AML-193 (cell line): Measurements from ENCODE around the gene COL24A1.
"Not testable (repeated sequence)": the region's sequence is repeated elsewhere in the genome, so short reads cannot be mapped to it uniquely, and the experiment has no call there.

Experiments
- DNase-seq, 2 experiments: peaks; one replicate each; lab custom pipeline; 2025; lab: John Stamatoyannopoulos, UW

COL24A1 gene

DNA sequence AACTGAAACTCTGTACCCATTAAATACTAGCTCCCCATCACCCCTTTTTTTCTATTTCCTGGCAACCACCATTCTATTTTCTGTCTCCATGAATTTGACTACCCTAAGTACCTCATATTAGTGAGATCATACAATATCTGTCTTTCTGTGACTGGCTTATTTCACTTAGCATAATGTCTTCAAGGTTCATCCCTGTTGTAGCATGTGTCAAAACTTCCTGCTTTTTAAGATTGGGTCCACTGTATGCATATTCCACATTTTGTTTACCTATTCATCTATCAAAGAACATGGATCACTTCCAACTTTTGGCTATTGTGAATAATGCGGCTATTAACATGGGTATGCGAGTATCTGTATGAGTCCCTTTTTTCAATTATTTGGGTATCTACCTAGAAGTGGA is 266.7 kb downstream of the COL24A1 start:
- no peak for DNase-seq

DNA sequence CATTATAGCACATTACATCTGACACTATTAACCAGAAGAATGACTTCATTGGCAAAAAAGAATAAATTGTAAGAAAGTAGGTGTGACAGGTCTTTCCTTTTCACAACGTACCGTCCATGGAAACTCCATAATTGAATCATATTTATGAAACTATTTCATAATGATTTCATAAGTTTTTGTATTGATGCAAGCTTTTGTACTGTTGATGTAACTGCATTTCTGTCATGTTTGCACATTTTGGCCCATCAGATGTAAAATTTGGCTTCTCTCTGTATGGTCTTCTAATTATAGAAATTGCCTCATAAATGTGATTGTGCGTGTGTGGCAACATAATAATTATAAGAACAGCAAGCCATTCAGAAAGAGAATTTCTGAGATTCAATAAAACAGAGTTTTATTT is 267.7 kb downstream of the COL24A1 start:
- no peak for DNase-seq

DNA sequence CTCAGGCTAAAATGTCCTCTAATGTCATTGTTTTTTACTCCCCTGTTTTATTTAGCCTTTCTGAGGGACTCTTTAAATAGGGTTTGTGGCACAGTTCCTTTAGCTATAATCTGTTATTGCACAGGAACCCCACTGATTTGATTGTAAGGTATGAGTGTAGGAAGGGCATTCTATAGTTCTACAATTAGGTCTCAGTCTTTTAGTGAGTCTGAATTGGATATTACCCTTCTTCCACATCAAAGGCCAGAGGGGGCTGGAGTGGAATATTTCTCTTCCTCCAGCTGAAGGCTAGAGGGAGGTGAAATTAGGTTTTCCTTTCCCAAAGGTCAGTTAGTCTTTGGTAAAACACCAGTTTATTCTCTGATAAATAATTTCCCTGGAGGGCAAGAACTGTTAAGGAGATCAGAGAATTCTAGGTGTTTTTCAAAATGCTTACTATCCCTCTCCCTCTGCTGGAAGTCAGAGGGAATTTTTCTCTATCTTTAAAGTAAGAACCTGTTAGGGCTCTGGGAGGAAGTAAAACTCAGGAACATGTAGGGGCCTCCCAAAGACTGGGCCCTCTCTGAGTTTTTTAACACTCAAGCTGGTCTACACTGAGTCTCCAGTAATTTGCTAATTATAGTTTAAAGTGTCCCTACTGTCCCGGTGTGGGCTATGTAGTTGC is 272.1 kb downstream of the COL24A1 start:
- DNase-seq: peak; percentile 10 to 35

DNA sequence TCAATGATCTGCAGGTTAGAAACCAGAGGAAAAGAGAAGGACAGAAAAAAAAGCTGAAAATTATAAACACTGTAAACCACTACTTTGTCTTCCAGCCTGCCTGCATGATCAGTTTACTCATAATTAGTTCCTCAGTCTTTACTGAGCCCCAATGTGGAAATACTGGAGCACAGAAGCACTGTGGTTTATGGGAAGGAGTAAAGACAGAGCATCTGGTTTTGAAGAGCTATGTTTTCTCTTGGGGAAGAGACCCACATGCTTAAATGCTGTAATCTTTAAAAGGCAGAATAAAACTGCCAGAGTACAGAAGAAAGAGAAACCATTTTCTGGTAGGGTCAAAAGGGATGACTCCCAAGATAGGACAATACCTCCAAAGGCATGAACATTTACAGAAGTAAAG is 289.4 kb downstream of the COL24A1 start:
- DNase-seq: no peak

DNA sequence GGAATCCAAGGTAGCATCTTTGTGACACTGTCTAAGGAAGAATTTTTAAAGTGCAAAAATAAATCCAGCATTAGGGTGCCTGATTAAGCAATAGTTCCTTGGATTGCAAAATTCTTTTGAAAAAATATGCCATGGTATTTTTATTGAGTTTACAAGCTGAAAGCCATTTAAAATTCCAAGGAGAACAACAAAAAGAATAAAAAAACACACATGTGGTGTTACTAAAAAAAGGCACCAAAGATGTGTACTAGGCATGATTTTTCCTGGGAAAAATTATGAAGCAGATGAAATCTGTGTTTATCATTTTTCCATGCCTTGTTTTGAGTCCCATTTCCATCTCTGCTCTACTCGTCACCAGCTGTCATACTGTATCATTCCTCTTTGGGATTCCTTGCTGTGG is 291.4 kb downstream of the COL24A1 start:
- no peak for DNase-seq

DNA sequence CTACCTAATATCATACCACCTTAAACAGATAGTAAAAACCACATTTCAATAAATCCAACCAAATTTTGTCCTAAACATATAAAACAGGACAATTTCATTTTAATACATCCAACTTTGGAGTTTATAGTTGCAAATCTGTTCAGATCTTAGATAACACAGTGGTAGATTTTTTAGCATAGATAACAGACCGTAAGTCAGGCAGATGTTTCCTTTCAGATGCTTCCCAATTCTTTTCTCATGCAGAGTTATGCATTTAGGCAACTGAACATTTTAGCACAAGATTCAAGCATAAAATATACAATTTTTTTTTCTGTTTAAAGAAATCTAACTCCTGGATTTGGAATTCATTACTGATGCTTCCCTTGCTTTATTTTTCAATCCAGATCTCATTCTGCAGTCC is 291.8 kb downstream of the COL24A1 start:
- DNase-seq: no peak

DNA sequence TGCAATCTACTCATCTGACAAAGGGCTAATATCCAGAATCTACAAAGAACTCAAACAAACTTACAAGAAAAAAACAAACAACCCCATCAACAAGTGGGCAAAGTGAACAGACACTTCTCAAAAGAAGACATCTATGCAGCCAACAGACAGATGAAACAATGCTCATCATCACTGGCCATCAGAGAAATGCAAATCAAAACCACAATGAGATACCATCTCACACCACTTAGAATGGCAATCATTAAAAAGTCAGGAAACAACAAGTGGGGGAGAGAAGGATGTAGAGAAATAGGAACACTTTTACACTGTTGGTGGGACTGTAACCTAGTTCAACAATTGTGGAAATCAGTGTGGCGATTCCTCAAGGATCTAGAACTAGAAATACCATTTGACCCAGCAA is 292.9 kb downstream of the COL24A1 start:
- DNase-seq: not testable (repeated sequence)

DNA sequence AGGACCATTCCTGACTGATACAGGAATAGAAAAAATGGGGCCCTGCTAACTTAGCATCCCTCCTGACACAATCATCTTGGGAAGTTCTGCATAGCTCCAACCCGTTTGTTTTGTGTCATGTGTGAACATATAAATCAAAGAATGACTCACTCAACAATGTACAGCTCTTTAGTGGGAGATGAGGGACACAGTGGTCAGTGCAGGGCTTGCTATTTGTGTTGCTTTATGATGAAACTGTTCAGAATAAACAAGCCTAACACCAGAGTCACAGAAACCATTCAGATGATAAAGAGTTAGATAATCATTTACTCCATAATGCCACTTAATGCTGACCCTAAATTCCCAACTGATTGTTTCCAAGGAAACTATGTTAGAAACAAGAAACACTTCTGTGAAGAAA is 294.1 kb downstream of the COL24A1 start:
- no peak for DNase-seq

DNA sequence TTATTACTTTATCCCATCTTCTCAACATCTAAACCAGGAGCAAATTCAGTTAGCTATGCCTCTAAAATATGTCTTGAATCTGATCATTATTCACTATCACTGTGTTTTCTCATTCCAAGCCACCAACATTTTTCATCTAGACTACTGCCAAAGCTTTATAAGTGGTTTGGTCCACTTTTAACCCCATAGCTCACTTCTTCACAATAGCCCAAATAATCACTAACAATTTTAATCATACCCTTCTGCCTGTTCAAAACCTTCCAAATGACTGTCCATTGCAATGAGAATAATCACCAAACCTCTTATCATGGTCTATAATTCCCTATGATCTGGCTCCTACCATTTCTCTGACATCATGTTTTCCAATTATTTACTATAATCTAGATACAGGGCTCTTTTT is 298.6 kb downstream of the COL24A1 start:
- no peak for DNase-seq

DNA sequence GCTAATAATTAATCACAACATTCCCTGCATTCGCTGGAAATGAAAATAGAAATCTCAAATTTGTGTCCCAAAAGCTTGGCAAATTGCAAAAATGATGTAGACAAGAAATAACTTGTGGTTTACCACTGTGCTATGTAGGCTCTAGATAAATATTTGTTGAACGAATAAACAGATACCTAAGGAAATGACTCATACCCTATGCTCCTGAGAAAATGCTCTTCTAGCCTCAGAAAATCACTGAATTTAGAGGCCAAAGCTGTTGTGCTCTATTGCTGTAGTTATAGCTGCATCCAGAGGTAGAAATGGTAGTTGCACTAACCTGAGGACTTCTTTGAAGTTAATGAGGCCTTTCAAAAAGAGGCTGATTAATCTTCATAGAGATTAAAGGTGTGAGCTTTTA is 306.3 kb downstream of the COL24A1 start:
- DNase-seq: no peak

DNA sequence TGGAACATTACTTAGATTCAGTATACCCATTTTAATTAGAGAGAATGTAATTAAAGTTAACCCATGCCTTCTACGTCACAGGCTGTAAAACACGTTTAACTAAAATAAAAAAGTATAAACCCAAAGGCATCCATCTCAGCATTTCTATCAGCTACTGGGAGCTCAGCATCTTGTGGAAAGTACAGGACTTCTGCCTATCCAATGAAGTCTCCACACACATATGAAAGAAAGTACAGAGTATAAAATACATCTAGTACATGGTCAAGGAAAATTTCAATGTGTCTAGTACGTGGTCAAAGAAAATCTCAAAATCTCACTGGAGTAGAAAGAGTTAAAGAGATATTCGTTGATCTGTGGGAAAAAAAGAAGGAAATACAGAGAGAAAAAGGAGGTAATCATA is 306.9 kb downstream of the COL24A1 start:
- DNase-seq: no peak

DNA sequence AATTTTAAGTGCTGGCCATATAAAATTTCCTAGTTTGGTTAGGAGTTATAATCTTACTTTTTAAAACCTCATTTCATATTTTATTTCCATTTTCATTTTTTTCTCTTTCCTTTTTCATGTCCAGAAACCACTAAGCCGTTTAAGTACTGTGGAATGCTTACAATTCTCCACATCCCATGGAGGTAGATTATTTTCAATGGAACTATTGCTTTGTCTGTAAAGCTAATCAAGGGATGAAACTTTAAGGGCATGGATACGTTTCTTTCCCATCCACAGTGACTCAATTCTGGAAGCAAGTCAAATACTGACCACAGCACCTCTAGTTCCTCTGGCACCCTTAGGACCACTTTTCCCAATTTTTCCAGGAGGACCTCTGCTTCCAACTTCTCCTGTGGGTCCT is 309.2 kb downstream of the COL24A1 start:
- no peak for DNase-seq

DNA sequence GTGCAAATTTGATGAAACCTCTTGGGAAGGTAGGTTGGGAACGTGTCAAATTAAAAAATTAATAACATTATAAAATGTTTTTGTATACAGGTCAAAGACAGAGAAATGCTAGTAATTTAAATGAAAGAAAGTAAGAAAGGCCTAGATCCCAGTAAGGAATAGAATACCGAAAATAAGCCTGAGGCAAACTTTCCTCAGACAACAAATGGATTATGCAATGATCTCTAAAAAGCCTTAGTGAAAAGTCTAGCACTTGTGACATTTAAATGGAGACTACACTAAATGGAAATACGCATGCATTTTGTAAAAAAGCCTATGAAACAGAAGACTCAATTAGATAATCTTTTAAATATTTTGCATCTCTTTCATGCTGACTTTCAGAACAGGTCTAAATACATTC is 309.9 kb downstream of the COL24A1 start:
- no peak for DNase-seq

DNA sequence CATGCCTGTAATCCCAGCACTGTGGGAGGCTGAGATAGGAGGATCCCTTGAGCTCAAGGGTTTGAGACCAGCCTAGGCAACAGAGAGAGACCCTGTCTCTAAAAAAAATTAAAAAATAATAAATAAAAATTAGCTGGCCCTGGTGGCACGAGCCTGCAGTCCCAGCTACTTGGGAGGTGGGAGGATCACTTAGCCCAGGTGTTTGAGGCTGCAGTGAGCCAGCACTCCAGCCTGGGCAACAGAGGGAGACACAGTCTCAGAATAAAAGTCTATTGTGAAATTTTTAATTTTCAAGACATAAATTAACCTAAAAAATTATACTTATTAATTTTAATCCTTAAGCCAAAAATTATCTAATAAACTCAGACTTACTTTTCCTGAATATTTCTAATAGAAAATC is 317.1 kb downstream of the COL24A1 start:
- no peak for DNase-seq

DNA sequence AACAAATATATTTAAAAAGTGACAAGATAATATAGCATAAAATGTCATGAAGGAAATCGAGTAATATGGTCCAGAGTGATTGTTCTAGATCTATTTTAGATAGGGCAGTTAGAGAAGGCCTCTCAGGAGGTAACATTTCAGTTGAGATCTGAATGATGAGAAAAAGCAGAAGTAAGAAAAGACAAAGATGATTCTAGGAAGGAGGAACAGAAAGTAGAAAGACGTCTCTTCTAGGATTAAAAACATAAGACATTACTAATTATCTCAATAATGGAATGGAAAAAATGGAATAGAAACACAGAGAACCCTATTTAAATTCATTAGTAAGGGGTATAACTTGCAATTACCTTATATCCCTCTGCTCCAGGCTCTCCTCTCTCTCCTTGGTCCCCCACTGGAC is 318.3 kb downstream of the COL24A1 start:
- no peak for DNase-seq

DNA sequence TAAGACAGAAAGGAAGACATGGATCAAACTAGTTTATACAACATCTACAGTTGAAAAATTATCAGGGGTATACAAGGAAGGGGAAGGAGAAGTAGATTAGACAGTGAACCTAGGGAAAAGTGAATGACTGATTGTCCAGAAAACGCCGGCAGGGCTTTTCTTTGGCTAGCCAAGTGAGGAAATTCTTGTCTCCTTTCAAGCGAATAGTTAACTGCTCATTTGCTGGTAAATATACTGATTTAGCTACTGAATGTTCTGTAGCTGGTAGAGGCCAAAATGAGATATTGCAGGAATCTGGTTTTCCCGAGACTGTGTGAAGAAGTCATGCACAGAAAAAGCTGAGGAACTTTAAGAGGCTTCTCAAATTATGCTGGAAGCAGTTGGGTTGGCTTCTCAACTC is 319.8 kb downstream of the COL24A1 start:
- DNase-seq: no peak

DNA sequence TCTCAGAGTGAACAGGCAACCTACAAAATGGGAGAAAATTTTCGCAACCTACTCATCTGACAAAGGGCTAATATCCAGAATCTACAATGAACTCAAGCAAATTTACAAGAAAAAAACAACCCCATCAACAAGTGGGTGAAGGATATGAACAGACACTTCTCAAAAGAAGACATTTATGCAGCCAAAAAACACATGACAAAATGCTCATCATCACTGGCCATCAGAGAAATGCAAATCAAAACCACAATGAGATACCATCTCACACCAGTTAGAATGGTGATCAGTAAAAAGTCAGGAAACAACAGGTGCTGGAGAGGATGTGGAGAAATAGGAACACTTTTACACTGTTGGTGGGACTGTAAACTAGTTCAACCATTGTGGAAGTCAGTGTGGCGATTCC is 323.4 kb downstream of the COL24A1 start:
- not testable (repeated sequence) for DNase-seq

DNA sequence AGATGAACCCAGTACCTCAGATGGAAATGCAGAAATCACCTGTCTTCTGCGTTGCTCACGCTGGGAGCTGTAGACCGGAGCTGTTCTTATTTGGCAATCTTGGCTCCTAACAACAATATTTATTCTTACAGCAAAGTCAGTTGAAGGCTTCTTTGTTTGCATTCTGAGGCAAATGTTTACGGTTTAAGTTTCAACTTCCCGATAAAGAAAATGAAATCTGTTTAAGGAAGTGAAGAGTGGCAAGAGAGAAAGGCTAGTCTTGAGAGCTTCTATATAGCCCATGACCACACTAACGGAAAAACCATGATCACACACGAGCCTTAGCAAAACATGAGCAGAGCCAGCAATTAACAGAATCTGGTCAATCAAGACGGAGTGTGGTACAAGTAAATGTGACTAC is 325.7 kb downstream of the COL24A1 start:
- no peak for DNase-seq

DNA sequence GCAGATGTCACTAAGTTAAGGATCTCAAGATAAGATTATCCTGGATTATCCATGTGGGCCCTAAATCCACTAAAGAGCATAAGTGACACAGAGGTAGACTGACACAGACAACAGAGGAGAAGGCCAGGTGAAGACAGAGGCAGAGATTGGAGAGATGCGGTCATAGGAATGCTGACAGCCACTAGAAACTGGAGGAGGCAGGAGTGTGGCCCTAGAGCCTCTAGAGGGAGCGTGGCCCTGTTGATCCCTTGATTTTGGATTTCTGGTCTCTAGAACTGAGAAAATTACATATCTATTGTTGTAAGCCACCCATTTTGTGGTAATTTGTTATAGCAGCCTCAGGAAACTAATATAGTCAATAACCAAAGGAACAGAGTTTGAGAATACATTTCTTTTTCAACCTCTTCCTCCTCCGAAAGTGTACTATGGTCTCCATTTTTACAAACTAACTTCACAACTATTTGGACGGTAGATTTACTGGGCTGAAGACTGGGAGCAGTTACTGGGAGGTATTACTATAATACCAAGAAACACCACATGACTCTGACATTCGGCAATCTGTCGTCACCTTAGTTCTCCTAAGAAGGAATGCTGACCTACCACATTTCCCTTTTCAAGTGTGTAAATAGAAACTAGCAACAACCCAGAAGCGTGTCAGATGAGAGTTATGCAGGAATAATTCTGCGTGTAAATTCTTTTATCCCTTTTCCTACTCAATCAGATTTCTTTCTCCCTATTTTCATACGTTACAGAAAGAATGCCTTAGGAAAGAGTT is 332.3 kb downstream of the COL24A1 start:
- DNase-seq: no peak

DNA sequence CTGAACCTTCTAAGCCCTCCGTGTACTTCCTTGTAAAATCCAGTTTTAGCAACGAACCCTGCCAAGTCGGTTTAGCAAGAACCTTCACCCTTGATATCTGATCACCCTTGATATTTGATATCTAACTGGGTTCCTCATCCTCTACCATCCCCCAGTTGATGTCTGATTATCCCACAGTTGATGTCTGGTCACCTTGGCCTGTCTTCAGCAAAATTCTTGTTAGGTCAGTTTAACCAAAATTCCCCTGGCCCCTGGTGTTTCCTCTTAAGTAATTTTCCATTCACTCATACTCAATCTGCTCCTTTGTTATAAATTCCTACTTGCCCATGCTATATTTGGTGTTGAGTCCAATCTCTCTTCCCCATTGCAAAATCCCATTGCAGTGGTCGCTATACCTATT is 333.9 kb downstream of the COL24A1 start:
- no peak for DNase-seq

DNA sequence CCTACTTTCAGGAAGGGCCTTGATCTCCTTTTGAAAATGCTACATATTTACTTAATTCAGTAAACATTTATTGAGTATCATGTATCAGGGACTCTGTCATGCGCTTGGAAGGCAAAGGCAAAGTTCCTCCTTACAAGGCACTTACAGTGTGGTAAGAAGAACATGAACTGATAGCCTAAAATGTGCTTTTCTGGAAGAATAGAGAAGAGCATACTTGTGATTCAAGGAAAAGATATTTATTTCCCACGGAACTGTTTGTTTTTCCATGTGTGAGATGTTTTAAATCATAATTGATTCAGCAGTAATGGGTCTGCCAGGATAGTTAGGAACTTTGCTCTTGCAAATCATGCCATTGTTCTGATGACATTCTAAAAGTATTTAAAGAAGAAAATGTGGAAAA is 338.2 kb downstream of the COL24A1 start:
- DNase-seq: no peak

DNA sequence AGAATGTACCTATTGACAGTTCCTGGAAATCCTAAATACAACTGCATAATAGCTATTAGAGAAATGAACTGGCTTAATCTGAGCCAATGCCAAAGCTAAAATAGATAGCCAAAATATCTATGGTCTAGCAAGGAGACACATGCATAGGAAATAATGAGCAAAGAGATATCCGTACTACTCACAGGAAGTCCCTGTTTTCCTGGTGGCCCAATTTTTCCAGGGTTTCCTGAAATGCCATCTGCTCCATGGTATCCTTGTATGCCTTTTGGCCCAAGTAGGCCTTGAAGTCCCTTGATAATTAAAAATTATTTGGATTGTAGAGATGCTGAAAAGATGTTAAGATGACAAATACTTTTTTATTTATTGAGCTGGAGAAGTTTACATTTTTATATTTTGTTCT is 340.0 kb downstream of the COL24A1 start:
- no peak for DNase-seq

DNA sequence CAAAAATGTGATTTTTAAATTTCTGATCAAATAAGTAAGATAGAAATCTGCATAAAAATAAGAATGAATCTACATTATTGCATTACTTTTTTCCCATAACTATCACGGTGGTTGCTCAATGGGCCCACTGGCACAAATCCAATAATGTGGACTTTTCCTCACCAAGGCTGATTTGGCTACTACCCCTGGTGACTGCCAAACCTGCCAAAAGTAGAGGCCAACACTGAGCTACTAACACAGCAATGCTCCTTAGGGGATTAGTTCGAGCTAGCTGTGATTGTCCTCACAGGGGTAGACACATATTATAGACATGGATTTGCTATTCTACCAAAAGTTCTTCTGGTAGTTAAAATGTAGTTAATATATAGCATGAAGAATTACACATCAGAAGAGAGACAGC is 340.7 kb downstream of the COL24A1 start:
- DNase-seq: no peak
